ENCODE data around the gene SPPL3. TPM values are rescaled to one million over a fixed set of nuclear protein-coding genes. Genes with fewer than 3 reads are reported as not detected.
A peak's percentile ranks its signal among the peaks of the same experiment; 100 is the strongest.

Gene SPPL3
- total RNA-seq, 1 donor from 2014 or later = 56.8 TPM

DNA sequence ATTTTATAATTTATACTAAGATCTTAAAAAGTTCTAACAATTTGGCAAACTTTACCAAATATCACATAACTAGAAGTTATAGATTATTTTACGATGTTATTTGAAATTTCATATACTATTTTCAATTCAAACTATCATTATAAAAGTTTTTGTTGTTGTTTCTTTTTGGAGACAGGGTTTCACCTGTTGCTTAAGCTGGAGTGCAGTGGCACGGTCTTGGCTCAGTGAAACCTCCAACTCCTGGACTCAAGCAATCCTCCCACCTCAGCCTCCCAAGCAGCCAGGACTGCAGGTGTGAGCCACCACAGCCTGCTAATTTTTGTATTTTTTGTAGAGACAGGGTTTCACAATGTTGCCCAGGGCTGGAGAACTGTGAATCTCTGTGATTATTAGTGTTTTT lies 87.8 kb downstream of the SPPL3 start:
- Mint-ChIP-seq H3K4me3 (no peak overlapping the region), H3K36me3 (ENCODE audit: low read depth) (no peaks in the 10 kb centered on the region), H3K4me1 (peaks cover 33% of the 10 kb centered on the region), H3K27me3 (ENCODE audit: low read depth) (no peaks in the 10 kb centered on the region), H3K9me3 (no peaks in the 10 kb centered on the region), H3K27ac (ENCODE audit: unreplicated experiment) (peak overlapping the region; percentile 85)
- TF ChIP-seq, protein P1, sequence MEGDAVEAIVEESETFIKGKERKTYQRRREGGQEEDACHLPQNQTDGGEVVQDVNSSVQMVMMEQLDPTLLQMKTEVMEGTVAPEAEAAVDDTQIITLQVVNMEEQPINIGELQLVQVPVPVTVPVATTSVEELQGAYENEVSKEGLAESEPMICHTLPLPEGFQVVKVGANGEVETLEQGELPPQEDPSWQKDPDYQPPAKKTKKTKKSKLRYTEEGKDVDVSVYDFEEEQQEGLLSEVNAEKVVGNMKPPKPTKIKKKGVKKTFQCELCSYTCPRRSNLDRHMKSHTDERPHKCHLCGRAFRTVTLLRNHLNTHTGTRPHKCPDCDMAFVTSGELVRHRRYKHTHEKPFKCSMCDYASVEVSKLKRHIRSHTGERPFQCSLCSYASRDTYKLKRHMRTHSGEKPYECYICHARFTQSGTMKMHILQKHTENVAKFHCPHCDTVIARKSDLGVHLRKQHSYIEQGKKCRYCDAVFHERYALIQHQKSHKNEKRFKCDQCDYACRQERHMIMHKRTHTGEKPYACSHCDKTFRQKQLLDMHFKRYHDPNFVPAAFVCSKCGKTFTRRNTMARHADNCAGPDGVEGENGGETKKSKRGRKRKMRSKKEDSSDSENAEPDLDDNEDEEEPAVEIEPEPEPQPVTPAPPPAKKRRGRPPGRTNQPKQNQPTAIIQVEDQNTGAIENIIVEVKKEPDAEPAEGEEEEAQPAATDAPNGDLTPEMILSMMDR (conservative IDR thresholded peaks at IDR 0.05) = no peak
- no peak for DNase-seq (ENCODE audit: low read depth, low spot score)

DNA sequence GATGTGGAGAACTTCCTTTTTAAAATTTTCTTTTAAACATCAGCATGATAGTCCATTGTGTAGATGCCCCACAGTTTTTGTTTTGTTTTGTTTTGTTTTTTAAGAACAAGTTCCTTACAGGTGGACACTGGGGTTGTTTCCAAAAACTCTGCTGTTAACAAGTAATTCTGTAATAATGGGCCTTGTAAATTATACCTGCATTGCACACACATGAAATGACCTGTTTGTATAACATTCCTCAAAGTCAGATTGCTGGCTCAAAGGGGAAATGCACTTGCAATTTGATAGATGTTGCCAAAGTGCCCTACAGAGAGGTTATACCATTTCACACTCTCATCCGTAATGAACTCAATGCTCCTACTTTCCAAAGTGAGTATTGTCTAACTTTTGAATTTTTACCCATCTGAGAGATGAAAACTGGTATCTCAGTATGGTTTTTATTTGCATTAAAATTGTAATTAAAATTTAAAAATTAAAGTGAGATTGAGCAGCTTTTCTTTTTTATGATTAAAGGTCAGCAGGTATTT lies 89.2 kb downstream of the SPPL3 start:
- H3K4me1 Mint-ChIP-seq = peaks cover 28% of the 10 kb centered on the region
- H3K27me3 Mint-ChIP-seq (ENCODE audit: low read depth) = no peaks in the 10 kb centered on the region
- TF ChIP-seq, protein P1 (conservative IDR thresholded peaks at IDR 0.05) = no peak
- no peaks in the 10 kb centered on the region for H3K9me3 Mint-ChIP-seq
- no peak overlapping the region for H3K4me3 Mint-ChIP-seq
- DNase-seq (ENCODE audit: low read depth, low spot score) = no peak
- no peak overlapping the region for H3K27ac Mint-ChIP-seq (ENCODE audit: unreplicated experiment)
- peaks cover 2% of the 10 kb centered on the region for H3K36me3 Mint-ChIP-seq (ENCODE audit: low read depth)

DNA sequence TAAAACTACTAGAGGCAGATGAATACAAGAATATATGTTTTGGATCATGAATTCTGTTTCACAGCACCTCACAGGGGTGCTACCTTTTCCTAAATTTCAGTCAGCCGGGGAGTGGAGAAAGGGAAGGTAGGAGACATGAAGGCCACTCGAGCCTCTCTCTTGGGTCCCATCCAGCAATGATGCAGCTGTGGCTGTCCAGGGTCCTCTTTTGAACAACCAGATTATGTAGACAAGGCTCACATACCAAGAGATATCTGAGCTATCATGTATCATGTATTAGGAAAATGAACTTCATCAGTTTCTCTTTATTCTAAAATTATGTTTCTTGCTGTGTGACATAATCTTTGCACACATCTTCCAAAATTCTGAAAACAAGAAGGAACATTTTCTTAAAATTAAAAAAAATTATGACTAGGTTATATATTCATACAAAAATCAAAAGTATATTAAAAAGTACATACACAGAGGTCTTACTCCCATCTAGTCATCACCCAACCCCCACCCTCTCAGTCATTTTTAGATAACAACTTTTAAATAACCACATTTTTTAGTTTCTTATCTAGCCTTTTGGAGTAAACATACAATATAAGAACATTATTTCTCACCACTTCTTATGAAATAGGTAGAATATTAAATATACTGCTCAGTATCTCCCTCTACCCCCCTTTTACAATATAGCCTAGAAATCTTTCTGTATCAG lies 89.8 kb downstream of the SPPL3 start:
- H3K27ac Mint-ChIP-seq (ENCODE audit: unreplicated experiment) = no peak overlapping the region
- H3K27me3 Mint-ChIP-seq (ENCODE audit: low read depth) = no peaks in the 10 kb centered on the region
- TF ChIP-seq, protein P1 (conservative IDR thresholded peaks at IDR 0.05) = no peak
- no peaks in the 10 kb centered on the region for H3K9me3 Mint-ChIP-seq
- DNase-seq (ENCODE audit: low read depth, low spot score) = no peak
- H3K4me1 Mint-ChIP-seq = peaks cover 28% of the 10 kb centered on the region
- H3K36me3 Mint-ChIP-seq (ENCODE audit: low read depth) = peaks cover 2% of the 10 kb centered on the region
- H3K4me3 Mint-ChIP-seq = no peak overlapping the region

DNA sequence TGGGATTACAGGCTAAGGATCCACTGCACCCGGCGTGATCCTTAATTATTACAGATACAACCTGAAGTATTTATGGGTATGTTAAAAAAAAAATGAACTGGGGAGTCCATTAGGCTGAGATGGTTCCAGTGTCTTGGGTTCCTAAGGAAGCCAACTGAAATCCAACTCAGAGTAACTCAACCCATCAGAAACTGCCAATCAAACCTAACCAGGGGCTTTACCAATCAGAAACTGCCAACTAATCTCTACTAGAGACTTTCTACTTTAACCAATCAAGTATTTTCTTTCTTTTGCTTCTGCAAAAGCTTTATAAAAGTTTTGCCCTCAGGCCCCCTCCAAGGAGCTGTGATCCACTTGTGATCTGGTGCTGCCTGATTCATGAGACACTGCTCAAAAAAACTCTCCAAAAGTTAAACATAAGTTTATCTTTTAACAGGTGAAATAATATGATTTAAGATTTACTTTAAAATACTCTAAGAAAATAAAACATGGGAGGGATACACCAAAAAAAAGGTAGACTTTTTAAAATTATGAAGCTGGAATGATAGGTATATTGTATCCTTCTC lies 90.5 kb downstream of the SPPL3 start:
- H3K4me3 Mint-ChIP-seq = no peak overlapping the region
- no peaks in the 10 kb centered on the region for H3K9me3 Mint-ChIP-seq
- H3K27ac Mint-ChIP-seq (ENCODE audit: unreplicated experiment) = no peak overlapping the region
- no peaks in the 10 kb centered on the region for H3K27me3 Mint-ChIP-seq (ENCODE audit: low read depth)
- DNase-seq (ENCODE audit: low read depth, low spot score) = no peak
- peaks cover 2% of the 10 kb centered on the region for H3K36me3 Mint-ChIP-seq (ENCODE audit: low read depth)
- peaks cover 28% of the 10 kb centered on the region for H3K4me1 Mint-ChIP-seq
- TF ChIP-seq, protein P1 (conservative IDR thresholded peaks at IDR 0.05) = no peak

DNA sequence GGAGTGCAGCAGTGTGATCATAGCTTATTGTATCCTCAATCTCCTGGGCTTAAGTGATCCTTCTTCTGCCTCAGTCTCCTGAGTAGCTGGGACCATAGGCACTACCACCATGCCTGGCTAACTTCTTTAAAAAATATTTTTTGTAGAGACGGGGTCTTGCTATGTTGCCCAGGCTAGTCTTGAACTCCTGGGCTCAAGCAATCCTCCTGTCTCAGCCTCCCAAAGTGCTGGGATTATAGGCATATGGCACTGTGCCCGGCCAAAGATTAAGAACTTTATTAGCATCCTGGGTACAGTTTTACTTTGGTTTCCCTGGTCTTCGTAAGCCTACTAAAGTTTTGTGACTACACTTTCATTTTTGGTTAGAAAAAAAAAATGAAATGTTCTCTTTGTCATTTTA lies 94.1 kb downstream of the SPPL3 start:
- DNase-seq (ENCODE audit: low read depth, low spot score) = no peak
- TF ChIP-seq, protein P1 (conservative IDR thresholded peaks at IDR 0.05) = no peak
- Mint-ChIP-seq H3K36me3 (ENCODE audit: low read depth) (peaks cover 2% of the 10 kb centered on the region), H3K27me3 (ENCODE audit: low read depth) (no peaks in the 10 kb centered on the region), H3K4me3 (no peak overlapping the region), H3K27ac (ENCODE audit: unreplicated experiment) (no peak overlapping the region), H3K9me3 (no peaks in the 10 kb centered on the region), H3K4me1 (peaks cover 14% of the 10 kb centered on the region)

Data from neural crest cell (in vitro differentiated cells).